Endothelial cell of hepatic sinusoid (primary cell): ENCODE measurements around the gene FBXW7.

Source experiments
- in situ Hi-C: cut with HindIII; loops from 2 replicates; pipeline ENCODE4 v1.10.0; 2017; ENCODE audit warnings: low sequenced_read_pairs

The FBXW7 gene, protein sequence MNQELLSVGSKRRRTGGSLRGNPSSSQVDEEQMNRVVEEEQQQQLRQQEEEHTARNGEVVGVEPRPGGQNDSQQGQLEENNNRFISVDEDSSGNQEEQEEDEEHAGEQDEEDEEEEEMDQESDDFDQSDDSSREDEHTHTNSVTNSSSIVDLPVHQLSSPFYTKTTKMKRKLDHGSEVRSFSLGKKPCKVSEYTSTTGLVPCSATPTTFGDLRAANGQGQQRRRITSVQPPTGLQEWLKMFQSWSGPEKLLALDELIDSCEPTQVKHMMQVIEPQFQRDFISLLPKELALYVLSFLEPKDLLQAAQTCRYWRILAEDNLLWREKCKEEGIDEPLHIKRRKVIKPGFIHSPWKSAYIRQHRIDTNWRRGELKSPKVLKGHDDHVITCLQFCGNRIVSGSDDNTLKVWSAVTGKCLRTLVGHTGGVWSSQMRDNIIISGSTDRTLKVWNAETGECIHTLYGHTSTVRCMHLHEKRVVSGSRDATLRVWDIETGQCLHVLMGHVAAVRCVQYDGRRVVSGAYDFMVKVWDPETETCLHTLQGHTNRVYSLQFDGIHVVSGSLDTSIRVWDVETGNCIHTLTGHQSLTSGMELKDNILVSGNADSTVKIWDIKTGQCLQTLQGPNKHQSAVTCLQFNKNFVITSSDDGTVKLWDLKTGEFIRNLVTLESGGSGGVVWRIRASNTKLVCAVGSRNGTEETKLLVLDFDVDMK

DNA sequence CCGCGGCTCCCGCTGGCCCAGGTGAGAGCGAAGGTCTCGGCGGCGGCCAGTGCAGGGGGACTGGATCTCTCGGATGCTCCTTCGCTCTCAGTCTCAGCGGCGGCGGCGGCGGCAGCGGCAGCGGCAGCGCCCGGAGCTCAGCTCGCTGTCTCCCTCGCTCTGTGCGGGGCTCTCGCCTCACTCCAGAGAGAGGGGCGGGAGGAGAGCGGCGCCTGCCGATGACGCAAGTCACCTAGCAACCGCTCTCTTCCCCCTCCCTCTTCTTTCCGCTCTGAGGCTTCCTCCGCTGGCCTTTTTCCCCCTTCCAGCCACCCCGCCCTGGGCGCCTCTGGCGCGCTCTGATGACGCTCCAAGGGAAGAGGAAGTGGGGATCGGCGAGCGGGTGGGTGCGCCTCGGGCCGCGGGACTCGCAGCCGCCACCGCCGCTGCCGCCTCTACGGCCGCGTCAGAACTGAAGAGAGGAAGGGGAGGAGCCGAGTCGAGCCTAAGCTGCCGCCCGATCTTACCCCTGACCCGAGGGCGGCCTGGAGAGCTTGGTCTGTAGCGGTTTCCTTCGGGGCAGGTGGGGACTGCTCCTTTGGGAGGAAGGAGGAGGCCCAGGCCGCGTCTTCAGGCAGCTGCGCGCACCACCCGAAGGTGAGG is at the start of gene FBXW7:
Gene FBXW7 (minus strand): TSS at position 190 of the 642 bp plus-strand sequence. CDS start 124,289 bp downstream, outside the sequence.
- in situ Hi-C loops = no loop called here

DNA sequence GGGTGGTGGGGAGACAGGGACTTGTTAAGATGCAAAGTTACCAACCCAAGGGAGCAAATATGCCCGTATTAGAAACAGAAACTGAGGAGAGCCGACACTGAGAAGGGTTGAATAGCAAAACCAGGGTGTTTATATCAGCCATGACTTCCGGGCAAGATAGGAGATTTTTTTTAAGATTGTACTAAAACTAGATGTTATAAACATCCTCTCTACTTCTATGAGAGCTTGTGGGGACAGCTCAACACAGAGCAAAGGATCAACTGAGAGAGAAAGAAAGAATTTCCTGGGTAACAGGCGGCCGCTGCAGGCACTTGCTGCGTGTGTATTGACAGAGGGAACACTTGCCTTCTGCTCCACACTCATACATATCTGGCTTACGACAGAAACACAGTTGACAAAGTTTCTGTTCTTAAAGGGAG is 49.1 kb upstream of the FBXW7 start:
- in situ Hi-C loops = no loop called here

DNA sequence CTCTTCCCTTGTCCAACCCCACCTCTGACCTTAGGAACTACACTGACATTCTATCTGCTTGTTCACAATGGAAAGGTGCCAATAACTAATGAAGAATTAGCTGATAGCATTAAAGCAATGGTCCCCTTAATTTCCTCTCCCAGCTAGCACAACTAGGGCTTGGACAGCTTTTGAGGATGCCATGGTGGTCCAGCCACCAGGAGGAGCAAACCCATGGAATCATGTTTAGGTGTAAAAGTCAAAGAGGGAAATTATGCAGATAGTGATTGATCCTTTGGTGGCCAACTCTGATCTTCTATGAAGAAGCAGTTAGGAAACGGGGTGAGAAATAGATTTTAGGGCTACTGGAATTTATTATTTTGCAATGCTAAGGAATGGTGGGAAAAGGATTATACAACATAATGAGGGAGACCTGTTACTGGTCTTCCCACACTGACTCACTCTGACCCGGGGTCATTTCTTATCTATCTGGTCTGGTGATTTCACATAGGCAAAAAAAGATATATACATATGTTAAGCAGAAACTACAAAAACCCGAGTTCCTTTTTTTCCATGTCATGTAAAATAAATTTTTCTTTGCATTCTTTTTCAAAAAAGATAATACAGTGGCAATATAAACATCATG is 45.8 kb upstream of the FBXW7 start:
- in situ Hi-C loops = no loop called here

DNA sequence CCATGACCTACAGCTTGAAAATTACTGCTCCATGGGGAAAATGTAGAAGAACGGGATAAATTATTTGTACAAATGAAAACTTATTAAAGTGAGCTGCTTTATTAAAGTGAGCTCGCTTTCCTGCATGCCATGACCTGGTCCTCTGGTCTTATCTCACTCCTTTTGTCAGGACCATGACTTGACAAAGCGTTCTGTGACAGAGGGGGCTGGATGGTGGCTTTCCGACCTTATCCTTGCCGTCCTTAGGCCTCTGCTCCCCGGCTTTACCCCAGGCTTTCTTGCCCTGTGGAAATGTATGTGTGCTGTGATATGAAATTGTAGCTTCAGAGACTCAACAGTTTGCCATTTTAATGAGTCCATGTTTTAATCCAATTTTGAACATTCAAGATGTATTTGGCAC is 44.0 kb upstream of the FBXW7 start:
- in situ Hi-C loops = no loop called here

DNA sequence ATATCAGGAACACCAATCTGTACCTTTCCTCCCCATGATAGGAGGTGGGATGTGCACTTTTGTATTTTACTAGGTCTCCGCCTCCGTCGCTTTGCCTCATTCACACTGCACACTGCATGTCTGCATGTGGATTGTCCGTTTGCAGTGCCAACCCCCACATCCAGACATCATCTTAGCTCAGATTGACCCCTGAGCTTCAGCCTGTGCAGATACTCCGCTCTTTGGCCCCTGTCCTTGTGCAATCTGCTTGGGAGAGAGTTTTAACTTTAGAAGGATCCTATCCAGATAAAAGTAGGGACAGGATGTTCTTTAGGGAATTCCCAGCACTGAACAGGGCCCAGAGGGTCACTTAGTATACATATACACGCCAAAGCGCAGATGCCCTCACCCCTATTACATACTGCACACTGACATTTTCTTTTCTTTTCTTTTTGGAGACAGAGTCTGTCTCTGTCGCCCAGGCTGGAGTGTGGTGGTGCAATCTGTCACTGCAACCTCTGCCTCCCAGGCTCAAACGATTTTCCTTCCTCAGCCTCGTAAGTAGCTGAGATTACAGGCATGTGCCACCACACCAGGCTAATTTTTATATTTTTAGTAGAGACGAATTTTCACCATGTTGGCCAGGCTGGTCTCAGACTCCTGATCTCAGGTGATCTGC is 43.3 kb upstream of the FBXW7 start:
- in situ Hi-C loops = no loop called here

DNA sequence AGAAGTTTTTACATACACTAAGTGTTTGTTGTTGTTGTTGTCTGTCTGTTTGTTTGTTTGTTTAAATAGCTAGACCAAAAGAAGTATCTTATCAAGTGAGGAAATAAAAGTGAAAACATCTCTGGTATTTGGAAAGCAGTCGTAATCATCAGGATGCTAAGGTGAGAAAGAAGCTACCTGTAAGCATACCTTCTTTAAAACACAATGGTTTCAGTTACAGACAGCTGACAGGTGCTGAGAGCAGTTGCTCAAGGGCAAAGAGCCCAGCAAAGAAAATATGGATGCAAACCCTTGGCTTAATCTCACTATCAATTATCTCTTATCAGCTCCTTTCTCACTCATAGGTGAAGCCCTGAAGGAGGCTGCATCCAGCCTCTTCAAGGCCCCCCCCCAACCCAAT is 42.8 kb upstream of the FBXW7 start:
- in situ Hi-C loops = no loop called here

DNA sequence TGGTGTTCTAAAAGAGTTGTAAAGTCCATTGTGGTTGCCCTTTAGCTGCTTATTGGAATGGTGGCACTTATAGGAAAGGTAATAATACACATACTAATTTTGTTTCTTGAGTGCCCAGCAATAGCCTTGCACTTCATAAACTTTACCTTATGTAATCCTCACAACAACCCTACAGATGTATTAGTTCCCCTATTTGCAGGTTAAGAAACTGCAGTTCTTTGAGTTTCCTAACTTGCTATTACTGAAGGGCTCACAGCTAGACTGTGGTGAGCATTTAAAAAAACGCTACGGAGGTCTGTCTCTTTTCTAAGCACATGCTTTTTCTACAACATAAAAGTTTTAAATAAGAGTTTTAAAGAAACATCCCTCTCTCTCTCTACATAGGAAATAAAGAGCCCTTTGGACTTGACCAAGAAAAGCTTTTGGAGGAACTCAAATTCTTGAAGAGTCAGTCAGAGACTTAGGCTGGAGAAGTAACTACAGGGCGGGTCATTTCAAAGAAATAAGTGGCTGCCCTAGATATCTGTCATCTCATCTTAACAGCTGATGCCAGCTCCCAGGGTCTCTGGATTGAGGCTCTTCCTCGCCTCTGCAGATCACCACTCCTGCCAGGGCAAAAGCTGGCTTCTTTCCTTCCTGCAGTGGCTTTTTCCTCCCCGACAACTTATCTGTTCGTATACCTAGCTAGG is 42.0 kb upstream of the FBXW7 start:
- in situ Hi-C loops = no loop called here

DNA sequence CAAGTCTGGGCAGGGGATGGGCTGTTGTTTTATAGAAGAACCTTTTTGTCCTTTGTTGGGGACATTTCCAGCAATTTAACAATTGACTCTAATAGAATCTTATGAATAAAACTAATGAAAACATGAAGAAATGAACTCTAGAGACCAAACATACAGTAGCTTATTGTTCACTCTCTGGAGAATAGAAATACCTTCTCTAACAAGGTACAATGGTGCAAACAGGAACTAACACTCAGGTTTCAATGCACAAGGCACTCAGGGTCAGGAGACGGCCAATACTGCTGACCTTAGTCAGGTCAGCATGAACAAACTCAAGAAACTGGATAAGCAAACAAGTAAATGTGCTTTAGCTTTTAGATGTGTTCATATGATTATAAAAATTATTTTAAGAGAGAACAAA is 39.6 kb upstream of the FBXW7 start:
- in situ Hi-C loops = no loop called here

DNA sequence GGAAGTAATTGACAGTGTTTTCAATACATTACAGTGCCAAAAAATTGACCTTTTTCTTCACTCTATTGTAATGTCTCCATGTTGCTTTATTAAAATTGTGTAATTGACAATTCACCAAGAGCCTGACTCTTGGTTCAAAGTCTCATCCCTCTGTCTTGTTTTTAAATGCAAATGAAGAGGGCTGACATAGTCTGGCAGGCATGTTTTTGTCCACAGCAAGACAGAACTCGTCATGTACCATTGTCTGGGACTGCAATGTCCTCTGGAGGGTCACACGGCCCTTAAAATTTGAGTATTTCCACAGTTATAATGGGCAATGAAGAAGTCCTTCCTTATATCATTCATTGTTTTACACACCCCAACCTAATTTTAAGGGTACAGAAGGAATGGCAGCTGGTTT is 38.0 kb upstream of the FBXW7 start:
- in situ Hi-C loops = no loop called here

DNA sequence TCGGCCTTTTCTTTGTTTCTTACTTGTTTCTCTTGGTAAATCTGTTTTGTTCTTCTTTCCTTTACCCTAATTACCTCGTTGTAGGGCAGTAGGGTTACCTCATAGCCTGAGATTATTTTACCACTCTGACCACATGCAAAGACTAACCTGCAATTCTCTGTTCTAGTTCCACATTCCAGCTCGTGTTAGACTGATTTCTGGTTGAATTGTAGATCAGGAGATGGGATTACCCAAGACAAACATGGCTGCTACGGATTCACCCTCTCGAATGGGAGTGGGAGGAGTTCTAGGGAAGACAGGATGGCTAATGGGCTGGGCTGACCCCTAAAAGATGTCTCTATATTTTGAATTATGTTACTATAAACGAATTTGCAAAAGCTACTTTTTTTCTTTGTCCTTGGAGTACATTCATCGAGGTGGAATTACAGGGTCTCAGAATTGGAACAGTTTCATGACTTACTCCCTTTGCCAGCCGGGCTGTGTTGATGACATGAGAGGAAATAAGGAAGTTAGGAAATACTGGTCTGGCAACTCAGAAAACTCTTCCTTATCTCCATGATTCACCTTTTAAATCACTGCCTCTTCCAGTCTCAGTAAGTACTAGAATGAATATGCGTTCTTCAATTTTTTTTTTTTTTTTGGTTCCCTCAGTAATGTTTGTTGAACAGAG is 36.7 kb upstream of the FBXW7 start:
- in situ Hi-C loops = no loop called here

DNA sequence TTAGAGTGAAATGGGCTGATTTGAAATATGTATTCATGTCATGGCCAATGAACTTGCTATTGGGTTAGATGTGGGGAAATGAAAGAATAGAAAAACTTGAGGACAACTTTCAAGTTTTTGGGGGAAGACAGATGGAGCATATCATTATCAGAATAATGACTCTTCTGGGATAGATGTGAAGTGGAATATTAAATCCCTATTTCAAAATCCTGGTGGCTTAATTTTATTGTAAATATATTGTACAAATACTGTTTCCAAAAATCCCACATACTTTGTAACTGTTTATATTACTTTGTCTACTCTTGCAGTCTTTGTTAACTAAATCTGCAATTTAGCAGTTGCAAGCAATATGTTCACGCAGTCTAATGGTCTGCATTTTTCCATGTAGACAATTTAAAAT is 35.9 kb upstream of the FBXW7 start:
- in situ Hi-C loops = no loop called here

DNA sequence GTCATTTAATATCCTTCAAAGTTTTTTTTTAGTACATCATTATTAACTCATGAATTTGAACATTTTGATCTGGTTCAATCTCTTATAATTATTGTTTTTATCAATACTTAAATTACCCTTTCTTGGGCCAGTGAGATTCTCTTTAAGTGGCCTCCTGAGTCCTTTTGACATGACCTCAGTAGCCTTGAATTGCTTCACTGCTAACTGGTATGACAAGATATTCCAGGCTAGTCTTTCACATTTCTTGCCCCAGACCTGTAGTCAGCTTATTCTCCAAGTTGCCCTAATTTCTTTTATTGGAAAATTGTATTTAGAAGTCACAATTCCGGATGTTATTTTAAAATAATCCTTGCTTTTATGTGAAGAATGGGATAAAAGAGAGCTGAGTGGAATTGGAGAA is 35.4 kb upstream of the FBXW7 start:
- in situ Hi-C loops = no loop called here

DNA sequence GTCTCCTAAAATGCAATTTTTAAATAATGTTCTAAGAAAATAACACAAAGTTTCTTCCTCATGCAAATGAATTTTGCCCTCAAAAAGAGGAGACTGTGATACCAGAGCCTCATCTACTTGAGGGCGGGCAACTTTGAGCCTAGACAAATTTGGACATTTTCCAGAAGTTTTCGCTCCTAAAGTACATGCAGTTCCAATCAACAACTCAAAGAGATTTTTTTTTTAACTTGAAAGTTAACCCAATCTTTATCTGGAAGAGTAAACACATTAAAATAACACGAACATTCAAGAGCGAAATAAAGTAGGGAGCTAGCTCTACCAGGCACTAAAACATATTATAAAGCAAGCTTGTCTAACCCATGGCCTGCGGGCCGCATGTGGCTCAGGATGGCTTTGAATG is 29.4 kb upstream of the FBXW7 start:
- in situ Hi-C loops = no loop called here

DNA sequence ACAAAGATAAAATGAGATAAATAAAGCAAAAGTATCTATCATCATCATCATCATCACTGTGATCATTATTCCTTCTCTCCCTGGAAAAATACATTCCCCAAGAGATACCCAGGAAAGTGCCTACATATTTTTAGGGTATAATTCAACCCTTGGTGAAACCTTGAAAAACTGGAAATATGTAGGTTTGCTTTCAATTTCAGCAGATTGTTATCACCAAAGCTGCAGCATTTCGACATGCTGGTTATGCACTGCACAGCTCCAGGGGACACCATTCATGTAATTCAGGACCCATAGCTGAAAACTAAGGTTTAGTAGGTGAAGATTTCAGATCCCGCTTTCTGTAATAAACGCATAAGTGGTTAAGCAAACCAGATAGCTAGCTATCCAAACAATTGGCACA is 28.4 kb upstream of the FBXW7 start:
- in situ Hi-C loops = no loop called here

DNA sequence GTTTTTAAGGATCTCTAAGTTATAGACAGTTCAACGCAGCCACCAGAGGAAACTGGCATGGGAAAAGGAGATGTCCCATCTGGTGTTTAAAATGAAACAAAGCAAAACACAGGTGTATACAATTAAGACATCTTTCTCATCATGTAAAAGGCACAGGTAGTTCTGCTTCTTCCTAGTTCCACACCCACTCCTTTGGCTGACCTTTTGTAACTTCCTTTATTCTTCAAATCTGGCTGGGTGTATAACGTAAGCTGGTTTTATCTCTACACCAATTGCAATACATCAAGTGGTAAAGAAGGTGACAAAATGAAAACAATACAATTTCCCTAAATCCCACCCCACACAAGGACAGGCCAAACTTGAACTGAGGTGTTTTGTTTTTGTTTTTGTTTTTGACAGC is 27.3 kb upstream of the FBXW7 start:
- in situ Hi-C loops = no loop called here

DNA sequence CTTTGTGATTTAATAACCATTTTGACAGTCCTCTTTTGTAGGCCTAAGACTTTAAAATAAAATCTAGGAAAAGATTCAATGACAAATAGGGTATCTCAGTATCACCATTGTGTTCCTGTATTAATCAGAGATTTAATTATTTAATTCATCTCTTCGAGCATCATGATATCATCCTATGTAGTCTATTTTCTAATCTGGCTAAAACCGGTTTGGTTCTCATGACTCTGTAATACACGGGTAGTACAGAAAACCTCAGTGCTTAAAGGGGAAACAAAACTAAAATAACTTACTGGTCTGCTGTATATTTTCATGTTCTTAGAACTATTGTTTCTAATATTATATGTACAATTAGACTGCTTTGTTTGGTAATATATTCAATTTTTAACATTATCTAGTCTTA is 23.7 kb upstream of the FBXW7 start:
- in situ Hi-C loops = no loop called here

DNA sequence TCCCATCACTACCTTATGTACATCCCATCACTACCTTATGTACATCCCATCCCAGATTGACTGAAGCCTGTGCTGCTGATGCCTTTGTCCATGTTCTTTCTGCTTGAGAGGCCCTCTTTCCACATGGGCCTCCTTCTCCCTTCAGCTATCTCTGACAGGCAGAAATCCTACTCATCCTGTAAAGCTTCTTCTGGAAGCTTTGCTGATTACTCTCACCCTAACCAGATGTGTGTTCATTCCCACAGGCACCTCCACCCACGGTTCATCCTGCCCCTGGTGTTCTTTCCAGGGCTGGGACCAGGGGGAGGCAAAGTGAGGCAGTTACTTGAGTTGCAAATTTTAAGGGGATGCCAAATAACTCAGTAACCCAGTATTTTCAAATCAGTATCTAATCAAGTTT is 22.5 kb upstream of the FBXW7 start:
- in situ Hi-C loops = no loop called here

DNA sequence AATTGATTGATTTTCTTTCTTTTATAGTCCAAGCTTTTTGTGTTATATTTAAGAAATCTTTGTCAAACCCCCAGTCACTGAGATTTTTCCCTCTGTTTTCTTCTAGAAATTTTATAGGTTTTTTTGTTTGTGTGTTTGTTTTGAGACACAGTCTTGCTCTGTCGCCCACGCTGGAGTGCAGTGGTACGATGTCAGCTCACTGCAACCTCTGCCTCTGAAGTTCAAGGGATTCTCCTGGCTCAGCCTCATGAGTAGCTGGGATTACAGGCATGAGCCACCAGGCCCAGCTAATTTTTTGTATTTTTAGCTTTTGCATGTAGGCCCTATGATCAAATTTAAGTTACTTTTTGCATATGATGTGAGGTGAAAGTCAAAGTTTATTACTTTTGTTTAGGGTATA is 20.9 kb upstream of the FBXW7 start:
- in situ Hi-C loops = no loop called here

DNA sequence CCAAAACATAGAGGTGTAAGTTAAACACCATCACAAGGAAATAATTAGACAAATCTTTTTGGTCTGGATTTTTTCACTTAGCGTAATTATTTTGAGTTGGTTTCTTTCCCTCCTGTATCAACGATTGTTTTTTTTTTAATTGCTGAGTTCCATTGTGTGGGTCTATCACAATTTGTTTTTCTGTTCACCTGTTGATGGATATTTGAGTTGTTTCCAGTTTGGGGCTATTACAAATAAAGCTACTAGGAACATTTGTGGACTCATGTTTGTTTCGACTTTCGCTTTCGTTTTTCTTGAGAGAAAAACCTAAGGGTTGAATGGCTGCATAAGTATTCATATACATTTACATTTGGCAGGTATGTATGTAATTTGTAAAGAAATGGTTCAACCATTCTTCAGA is 20.4 kb upstream of the FBXW7 start:
- in situ Hi-C loops = no loop called here

DNA sequence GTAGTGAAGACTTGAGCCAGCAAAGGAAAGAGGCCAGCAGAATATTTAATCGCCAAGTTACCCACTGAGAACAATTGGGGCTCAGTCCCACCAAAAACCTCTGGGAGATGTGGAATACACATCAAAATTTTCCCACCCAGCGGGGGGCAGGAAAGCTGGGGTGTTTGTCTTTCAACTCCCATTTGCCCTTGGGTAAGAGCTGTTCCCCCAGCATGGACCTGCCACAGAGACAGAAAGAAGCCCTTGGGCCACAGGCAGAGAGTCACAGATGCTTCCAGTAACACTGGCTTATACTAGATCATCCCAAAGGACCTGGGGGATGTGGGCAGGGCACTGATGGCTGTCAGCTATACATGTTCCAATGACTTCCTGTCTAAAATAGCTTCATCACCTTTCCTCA is 18.9 kb upstream of the FBXW7 start:
- in situ Hi-C loops = no loop called here
